ENCODE results near the gene IBA57.

DNA sequence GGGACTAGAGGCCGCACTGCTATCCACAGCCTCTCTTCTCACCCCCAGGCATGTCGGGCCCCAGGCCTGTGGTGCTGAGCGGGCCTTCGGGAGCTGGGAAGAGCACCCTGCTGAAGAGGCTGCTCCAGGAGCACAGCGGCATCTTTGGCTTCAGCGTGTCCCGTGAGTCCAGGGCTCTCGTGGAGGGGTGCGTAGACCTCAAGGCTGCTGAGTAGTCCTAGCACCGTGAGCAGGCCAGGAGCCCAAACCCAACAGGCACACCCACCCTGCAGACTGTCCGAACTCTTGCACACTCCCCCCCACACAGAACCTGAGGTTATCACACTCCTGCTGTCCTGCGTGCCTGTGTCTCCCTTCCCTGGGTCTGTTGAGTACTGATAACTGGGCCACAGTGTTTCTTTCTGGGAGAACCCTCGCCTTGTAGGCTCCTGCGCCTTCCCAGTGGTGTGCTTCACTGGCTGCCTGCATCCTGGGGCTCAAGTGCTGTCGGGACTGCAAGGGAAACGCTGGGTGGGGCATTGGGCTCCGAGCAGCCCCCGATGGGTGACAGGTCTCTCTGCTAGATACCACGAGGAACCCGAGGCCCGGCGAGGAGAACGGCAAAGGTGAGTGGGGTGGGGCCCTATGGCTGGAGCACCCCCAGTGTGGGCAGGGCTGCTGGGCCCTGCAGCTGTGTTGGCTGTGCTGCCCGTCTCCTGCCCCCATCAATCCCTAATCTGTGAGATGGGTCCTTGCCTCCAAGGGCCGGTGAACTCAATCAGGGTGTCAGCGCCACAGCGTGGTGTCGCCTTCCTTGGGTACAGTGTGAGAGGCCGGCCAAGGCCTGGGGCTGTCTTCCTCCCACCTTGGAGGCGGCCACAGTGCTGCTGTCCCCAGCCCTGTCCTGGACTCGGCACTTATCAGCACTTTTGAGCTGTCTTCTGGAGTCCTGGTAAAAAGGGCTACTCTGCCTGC is 19.9 kb upstream of the IBA57 start:
- TF ChIP-seq, protein P1, sequence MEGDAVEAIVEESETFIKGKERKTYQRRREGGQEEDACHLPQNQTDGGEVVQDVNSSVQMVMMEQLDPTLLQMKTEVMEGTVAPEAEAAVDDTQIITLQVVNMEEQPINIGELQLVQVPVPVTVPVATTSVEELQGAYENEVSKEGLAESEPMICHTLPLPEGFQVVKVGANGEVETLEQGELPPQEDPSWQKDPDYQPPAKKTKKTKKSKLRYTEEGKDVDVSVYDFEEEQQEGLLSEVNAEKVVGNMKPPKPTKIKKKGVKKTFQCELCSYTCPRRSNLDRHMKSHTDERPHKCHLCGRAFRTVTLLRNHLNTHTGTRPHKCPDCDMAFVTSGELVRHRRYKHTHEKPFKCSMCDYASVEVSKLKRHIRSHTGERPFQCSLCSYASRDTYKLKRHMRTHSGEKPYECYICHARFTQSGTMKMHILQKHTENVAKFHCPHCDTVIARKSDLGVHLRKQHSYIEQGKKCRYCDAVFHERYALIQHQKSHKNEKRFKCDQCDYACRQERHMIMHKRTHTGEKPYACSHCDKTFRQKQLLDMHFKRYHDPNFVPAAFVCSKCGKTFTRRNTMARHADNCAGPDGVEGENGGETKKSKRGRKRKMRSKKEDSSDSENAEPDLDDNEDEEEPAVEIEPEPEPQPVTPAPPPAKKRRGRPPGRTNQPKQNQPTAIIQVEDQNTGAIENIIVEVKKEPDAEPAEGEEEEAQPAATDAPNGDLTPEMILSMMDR (IDR thresholded peaks at IDR 0.05): no peak
- no peak for TF ChIP-seq JUNB (IDR thresholded peaks at IDR 0.05)
- no peak for TF ChIP-seq HOXA7 (CRISPR knock-in tag; IDR thresholded peaks at IDR 0.05)
- TF ChIP-seq TP53 (CRISPR knock-in tag; IDR thresholded peaks at IDR 0.05): no peak
- TF ChIP-seq, protein P2, sequence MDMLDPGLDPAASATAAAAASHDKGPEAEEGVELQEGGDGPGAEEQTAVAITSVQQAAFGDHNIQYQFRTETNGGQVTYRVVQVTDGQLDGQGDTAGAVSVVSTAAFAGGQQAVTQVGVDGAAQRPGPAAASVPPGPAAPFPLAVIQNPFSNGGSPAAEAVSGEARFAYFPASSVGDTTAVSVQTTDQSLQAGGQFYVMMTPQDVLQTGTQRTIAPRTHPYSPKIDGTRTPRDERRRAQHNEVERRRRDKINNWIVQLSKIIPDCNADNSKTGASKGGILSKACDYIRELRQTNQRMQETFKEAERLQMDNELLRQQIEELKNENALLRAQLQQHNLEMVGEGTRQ (IDR thresholded peaks at IDR 0.05): no peak
- TF ChIP-seq, protein P3, sequence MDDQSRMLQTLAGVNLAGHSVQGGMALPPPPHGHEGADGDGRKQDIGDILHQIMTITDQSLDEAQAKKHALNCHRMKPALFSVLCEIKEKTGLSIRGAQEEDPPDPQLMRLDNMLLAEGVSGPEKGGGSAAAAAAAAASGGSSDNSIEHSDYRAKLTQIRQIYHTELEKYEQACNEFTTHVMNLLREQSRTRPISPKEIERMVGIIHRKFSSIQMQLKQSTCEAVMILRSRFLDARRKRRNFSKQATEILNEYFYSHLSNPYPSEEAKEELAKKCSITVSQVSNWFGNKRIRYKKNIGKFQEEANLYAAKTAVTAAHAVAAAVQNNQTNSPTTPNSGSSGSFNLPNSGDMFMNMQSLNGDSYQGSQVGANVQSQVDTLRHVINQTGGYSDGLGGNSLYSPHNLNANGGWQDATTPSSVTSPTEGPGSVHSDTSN (IDR thresholded peaks at IDR 0.05): no peak
- no peak for TF ChIP-seq EHMT2 (IDR thresholded peaks at IDR 0.05; ENCODE audit: low read depth)
- TF ChIP-seq POLR2A (IDR thresholded peaks at IDR 0.05; ENCODE audit: low read length): no peak

Measured in A549 (cell line).